NCI-H187 (cell line): ENCODE results near the gene REG3G.
"Not testable (repeated sequence)": the region's sequence is repeated elsewhere in the genome, so short reads cannot be mapped to it uniquely, and the experiment has no call there.

Experiments used
- DNase-seq, 2 experiments: peaks; one replicate each; lab custom pipeline; 2025; lab: John Stamatoyannopoulos, UW

The REG3G gene

GRCh38 chr2:79026061-79026460 lies 559 bp downstream of the REG3G start:
- no peak for DNase-seq

DNA sequence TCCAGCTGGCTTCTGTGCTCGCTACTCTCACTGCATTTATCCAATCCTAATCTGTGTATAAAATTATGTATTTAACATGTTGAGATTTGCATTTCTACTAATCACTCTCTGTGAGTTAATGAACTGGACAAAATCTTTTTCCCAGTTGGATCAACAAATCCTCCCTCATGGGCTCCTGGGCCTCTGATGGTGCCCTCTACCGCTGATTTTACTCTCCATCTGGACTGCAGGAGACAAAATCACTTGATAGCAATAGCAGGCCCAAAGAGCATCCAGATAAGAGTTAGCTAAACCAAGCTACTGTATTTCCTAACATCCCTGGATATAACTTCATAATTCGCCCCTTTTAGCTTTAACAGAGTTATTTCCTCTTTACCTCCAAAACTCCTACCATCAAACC lies 14.4 kb downstream of the REG3G start:
- DNase-seq: no peak

GRCh38 chr2:79041032-79041448 lies 15.5 kb downstream of the REG3G start:
- no peak for DNase-seq

DNA sequence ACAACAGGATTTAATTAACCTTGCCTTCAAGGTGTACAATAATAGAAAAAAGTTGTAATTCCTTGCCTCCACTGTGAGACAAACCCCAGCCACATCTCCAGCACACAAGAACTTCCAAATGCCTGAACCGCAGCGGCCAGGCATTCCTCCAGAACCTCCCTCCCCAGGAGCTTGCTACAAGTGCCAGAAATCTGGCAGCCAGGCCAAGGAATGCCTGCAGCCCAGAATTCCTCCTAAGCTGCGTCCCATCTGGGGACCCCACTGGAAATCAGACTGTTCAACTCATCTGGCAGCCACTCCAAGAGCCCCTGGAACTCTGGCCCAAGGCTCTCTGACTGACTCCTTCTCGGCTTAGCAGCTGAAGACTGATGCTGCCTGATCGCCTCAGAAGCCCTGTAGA lies 28.0 kb downstream of the REG3G start:
- DNase-seq: not testable (repeated sequence)

DNA sequence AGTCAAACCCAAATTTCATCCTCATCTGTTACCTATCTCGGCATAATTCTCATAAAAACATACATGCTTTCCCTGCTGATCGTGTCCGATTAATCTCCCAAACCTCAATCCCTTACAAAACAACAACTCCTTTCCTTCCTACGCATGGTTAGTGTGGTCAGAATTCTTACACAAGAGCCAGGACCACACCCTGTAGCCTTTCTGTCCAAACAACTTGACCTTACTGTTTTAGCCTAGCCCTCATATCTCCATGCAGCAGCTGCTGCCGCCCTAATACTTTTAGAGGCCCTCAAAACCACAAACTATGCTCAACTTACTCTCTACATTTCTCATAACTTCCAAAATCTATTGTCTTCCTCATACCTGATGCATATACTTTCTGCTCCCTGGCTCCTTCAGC lies 29.3 kb downstream of the REG3G start:
- not testable (repeated sequence) for DNase-seq

DNA sequence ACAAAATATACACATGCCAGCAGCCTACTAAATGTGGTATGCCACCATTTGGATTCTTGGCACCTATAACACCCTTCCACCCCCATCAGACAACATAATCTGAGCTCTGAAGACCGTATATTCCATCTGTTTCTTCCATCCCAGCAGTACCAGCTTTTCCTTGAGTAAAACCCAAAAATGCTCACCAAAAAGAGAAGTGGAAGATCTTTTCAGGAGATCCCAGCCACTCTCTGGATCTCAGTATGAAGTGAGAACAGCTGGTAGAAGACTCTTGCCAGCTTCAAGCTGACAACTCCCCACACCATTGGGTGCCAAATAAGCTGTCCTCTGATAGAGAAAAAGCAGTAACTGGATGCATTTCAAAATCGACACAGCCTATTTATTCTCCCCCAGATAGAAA lies 39.7 kb downstream of the REG3G start:
- DNase-seq: no peak

- DNase-seq: no peak
Observed at GRCh38 chr2:79071078-79071477, 45.6 kb downstream of the REG3G start.
